Measurements from ENCODE around the gene TMC1.

GRCh38 chr9:72590824-72591223, 69.4 kb downstream of the TMC1 start:
- TF ChIP-seq RNF2 (IDR thresholded peaks at IDR 0.05; ENCODE audit: borderline replicate concordance, low read depth, low read length, missing control alignments, poor library complexity, severe bottlenecking) (no peak), KDM5A (IDR thresholded peaks at IDR 0.05; ENCODE audit: low read length) (no peak)
- TF ChIP-seq, protein P1, sequence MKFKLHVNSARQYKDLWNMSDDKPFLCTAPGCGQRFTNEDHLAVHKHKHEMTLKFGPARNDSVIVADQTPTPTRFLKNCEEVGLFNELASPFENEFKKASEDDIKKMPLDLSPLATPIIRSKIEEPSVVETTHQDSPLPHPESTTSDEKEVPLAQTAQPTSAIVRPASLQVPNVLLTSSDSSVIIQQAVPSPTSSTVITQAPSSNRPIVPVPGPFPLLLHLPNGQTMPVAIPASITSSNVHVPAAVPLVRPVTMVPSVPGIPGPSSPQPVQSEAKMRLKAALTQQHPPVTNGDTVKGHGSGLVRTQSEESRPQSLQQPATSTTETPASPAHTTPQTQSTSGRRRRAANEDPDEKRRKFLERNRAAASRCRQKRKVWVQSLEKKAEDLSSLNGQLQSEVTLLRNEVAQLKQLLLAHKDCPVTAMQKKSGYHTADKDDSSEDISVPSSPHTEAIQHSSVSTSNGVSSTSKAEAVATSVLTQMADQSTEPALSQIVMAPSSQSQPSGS (IDR thresholded peaks at IDR 0.05; ENCODE audit: low read length): no peak

All from H1 (cell line).